ENCODE measurements around the gene PPEF1.

GRCh38 chrX:18707426-18708049 is at the start of gene PPEF1:
- TF ChIP-seq EP300 (IDR thresholded peaks at IDR 0.05): no peak
- TF ChIP-seq, protein P1, sequence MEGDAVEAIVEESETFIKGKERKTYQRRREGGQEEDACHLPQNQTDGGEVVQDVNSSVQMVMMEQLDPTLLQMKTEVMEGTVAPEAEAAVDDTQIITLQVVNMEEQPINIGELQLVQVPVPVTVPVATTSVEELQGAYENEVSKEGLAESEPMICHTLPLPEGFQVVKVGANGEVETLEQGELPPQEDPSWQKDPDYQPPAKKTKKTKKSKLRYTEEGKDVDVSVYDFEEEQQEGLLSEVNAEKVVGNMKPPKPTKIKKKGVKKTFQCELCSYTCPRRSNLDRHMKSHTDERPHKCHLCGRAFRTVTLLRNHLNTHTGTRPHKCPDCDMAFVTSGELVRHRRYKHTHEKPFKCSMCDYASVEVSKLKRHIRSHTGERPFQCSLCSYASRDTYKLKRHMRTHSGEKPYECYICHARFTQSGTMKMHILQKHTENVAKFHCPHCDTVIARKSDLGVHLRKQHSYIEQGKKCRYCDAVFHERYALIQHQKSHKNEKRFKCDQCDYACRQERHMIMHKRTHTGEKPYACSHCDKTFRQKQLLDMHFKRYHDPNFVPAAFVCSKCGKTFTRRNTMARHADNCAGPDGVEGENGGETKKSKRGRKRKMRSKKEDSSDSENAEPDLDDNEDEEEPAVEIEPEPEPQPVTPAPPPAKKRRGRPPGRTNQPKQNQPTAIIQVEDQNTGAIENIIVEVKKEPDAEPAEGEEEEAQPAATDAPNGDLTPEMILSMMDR (IDR thresholded peaks at IDR 0.05): no peak
